Fibroblast of lung (primary cell): Measurements from ENCODE around the gene CCNDBP1. TPM values are rescaled to one million over a fixed set of nuclear protein-coding genes. Genes with fewer than 3 reads are reported as not detected.
"Not testable (repeated sequence)": the region's sequence is repeated elsewhere in the genome, so short reads cannot be mapped to it uniquely, and the experiment has no call there.

ENCODE experiments used
- DNase-seq, 2 donors: peaks; one replicate each; pipeline versions ENCODE4 v3.0.0 to v3.0.0-alpha.2; 2010; ENCODE audit warnings: low read depth in 2 of 2
- H2AFZ ChIP-seq: 2 replicates; pipeline ENCODE4 v1.5.1; 2012; ENCODE audit warnings: low read length, control low read depth, inconsistent platforms
- H3K27ac ChIP-seq: 2 replicates; pipeline ENCODE4 v1.5.1; 2011; ENCODE audit warnings: low read length, control low read depth; ENCODE audit not compliant: insufficient read depth
- H3K27me3 ChIP-seq: 2 replicates; pipeline ENCODE4 v1.5.1; 2011; ENCODE audit warnings: mild to moderate bottlenecking, low read length; ENCODE audit not compliant: control insufficient read depth, insufficient read depth
- H3K36me3 ChIP-seq: 2 replicates; pipeline ENCODE4 v1.5.1; 2011; ENCODE audit warnings: low read length; ENCODE audit not compliant: control insufficient read depth, insufficient read depth
- H3K4me1 ChIP-seq: 2 replicates; pipeline ENCODE4 v1.5.1; 2011; ENCODE audit warnings: low read length; ENCODE audit not compliant: control insufficient read depth, insufficient read depth; ENCODE audit errors: extremely low read depth
- H3K4me2 ChIP-seq: 2 replicates; pipeline ENCODE4 v1.5.1; 2011; ENCODE audit warnings: low read length, control low read depth; ENCODE audit not compliant: insufficient read depth; ENCODE audit errors: extremely low read depth
- H3K4me3 ChIP-seq, 4 experiments: fragments of 200-600 bp in 1 of 4; sonication (generic) in 1 of 4; replicated peaks in 1 of 4; 2 replicates each; pipeline ENCODE4 v1.5.1; 2011 to 2016; ENCODE audit warnings: low read length in 4 of 4, low read depth in 3 of 4, mild to moderate bottlenecking in 3 of 4, control low read depth in 2 of 4, inconsistent platforms in 1 of 4, mixed read lengths in 1 of 4; ENCODE audit not compliant: insufficient read depth in 1 of 4; ENCODE audit errors: control extremely low read depth in 1 of 4
- H3K79me2 ChIP-seq: 2 replicates; pipeline ENCODE4 v1.5.1; 2012; ENCODE audit warnings: mild to moderate bottlenecking, low read length, inconsistent platforms; ENCODE audit not compliant: control insufficient read depth, insufficient read depth
- H3K9ac ChIP-seq: 2 replicates; pipeline ENCODE4 v1.5.1; 2011; ENCODE audit warnings: mild to moderate bottlenecking, low read length, control low read depth; ENCODE audit not compliant: insufficient read depth
- H3K9me3 ChIP-seq: 2 replicates; pipeline ENCODE4 v1.5.1; 2012; ENCODE audit warnings: low read depth, low read length; ENCODE audit not compliant: control insufficient read depth, insufficient read depth
- H4K20me1 ChIP-seq: 2 replicates; pipeline ENCODE4 v1.5.1; 2011; ENCODE audit warnings: low read length; ENCODE audit not compliant: control insufficient read depth, insufficient read depth; ENCODE audit errors: extremely low read depth
- EZH2 ChIP-seq: IDR thresholded peaks from 2 replicates; pipeline ENCODE4 v1.5.1; 2012; ENCODE audit warnings: low read length, control low read depth, mild to moderate bottlenecking; ENCODE audit errors: missing control alignments
- polyA plus RNA-seq, 2 donors: library from polyadenylated mRNA; depleted of rRNA in 1 of 2; stranded (reverse) in 1 of 2; unstranded in 1 of 2; fragments of >200 nt; gene quantifications; 2 replicates each; pipeline ENCODE4 v1.2.1, GENCODE V29; 2011 to 2012; ENCODE audit warnings: missing spikeins in 1 of 2
- total RNA-seq: library from RNA; depleted of rRNA; stranded (reverse); fragments of >200 nt; gene quantifications from 2 replicates; pipeline ENCODE4 v1.2.1, GENCODE V29; 2014
- TF ChIP-seq, protein P1 (sequence below), 2 donors: IDR thresholded peaks in 1 of 2; conservative IDR thresholded peaks in 1 of 2; 1 replicate in 1 of 2; 2 replicates in 1 of 2; pipeline ENCODE4 v1.5.1; 2011 to 2012; ENCODE audit warnings: low read length in 2 of 2, control low read depth in 1 of 2, inconsistent platforms in 1 of 2, low read depth in 1 of 2, mild to moderate bottlenecking in 1 of 2

Gene CCNDBP1
- total and polyA plus RNA-seq, 2 donors (not counting 1 experiment from before 2014, with no cell fraction given), result 78.4 to 101 TPM

DNA sequence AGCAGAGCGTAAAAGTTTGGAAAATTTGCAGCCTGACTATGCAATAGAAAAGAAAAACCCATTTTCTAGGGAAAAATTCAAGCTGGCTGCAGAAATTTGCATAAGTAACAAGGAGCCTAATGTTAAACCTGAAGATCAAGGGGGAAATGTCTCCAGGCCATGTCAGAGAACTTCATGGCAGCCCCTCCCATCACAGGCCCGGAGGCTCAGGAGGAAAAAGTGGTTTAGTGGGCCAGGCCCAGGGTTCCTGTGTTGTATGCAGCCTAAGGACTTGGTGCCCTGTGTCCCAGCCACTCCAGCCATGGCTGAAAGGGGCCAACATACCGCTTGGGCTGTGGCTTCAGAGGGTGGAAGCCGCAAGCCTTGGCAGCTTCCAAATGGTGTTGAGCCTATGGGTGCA, 13.4 kb downstream of the CCNDBP1 start:
- not testable (repeated sequence) for H2AFZ ChIP-seq, H3K27ac ChIP-seq

DNA sequence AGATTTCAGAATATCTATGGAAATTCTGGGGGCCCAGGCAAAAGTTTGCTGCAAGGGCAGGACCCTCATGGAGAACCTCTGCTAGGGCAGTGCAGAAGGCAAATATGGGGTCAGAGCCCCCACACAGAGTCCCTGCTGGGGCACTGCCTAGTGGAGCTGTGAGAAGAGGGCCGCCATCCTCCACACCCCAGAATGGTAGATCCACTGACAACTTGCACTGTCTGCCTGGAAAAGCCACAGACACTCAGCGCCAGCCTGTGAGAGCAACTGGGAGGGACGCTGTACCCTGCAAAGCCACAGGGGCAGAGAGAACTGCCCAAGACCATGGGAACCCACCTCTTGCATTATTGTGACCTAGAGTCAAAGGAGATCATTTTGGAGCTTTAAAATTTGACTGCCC, 13.8 kb downstream of the CCNDBP1 start:
- no peak for DNase-seq
- peaks cover 4% of the 10 kb centered on the region for H3K36me3 ChIP-seq
- no peaks in the 10 kb centered on the region for H3K9me3 ChIP-seq
- no peaks in the 10 kb centered on the region for H3K27me3 ChIP-seq
- no peak overlapping the region for H3K4me3 ChIP-seq
- no peak overlapping the region for H3K9ac ChIP-seq
- H3K4me2 ChIP-seq, result no peak overlapping the region
- no peaks in the 10 kb centered on the region for H4K20me1 ChIP-seq
- no peak overlapping the region for H2AFZ ChIP-seq
- H3K4me1 ChIP-seq, result peaks cover 2% of the 10 kb centered on the region
- no peak overlapping the region for H3K27ac ChIP-seq
- TF ChIP-seq, protein P1, sequence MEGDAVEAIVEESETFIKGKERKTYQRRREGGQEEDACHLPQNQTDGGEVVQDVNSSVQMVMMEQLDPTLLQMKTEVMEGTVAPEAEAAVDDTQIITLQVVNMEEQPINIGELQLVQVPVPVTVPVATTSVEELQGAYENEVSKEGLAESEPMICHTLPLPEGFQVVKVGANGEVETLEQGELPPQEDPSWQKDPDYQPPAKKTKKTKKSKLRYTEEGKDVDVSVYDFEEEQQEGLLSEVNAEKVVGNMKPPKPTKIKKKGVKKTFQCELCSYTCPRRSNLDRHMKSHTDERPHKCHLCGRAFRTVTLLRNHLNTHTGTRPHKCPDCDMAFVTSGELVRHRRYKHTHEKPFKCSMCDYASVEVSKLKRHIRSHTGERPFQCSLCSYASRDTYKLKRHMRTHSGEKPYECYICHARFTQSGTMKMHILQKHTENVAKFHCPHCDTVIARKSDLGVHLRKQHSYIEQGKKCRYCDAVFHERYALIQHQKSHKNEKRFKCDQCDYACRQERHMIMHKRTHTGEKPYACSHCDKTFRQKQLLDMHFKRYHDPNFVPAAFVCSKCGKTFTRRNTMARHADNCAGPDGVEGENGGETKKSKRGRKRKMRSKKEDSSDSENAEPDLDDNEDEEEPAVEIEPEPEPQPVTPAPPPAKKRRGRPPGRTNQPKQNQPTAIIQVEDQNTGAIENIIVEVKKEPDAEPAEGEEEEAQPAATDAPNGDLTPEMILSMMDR (conservative IDR thresholded peaks at IDR 0.05 in 1 of 2, IDR thresholded peaks at IDR 0.05 in 1 of 2; ENCODE audit: low read depth in 1 of 2, low read length in 2 of 2), result no peak
- TF ChIP-seq EZH2, result no peak
- no peaks in the 10 kb centered on the region for H3K79me2 ChIP-seq

More for the DNA sequence above, 13.4 kb downstream of the CCNDBP1 start:
- not testable (repeated sequence) for H3K9me3 ChIP-seq, H3K36me3 ChIP-seq, H3K4me3 ChIP-seq, H4K20me1 ChIP-seq, H3K79me2 ChIP-seq, DNase-seq, H3K27me3 ChIP-seq, H3K9ac ChIP-seq, H3K4me2 ChIP-seq, H3K4me1 ChIP-seq

DNA sequence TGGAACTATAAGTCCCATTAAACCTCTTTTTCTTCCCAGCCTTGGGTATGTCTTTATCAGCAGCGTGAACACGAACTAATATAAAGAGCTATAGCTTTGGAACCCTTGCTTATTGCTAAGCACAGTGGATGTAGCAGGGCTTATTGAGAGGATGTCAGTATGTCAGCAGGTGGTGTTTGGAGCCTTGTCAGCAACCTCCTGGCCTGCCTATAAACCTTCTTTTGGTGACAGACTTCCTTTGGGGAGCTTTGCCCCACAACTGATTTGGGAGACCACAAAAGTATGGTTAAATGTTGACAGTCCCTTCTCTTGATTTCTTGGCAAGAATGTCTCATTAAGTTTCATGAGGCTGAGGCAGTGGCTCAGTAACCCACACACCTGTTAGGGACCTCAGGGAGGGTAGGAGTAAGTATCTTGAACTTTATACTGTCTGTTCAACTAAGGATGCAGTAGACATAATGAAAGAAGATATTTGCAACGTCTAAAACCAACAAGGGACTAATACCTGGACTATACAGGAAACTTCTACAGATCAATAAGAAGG, 14.8 kb downstream of the CCNDBP1 start:
- no peak overlapping the region for H3K4me3 ChIP-seq
- no peak overlapping the region for H3K27ac ChIP-seq
- H3K9ac ChIP-seq, result no peak overlapping the region
- H3K4me2 ChIP-seq, result no peak overlapping the region
- H3K36me3 ChIP-seq, result peaks cover 4% of the 10 kb centered on the region
- no peaks in the 10 kb centered on the region for H3K9me3 ChIP-seq
- TF ChIP-seq EZH2, result no peak
- TF ChIP-seq, protein P1 (conservative IDR thresholded peaks at IDR 0.05 in 1 of 2, IDR thresholded peaks at IDR 0.05 in 1 of 2; ENCODE audit: low read depth in 1 of 2, low read length in 2 of 2), result no peak
- H4K20me1 ChIP-seq, result no peaks in the 10 kb centered on the region
- H2AFZ ChIP-seq, result no peak overlapping the region
- no peaks in the 10 kb centered on the region for H3K4me1 ChIP-seq
- no peak for DNase-seq
- no peaks in the 10 kb centered on the region for H3K79me2 ChIP-seq
- H3K27me3 ChIP-seq, result no peaks in the 10 kb centered on the region
